Measurements from ENCODE around the gene OTULINL.

Gene OTULINL

DNA sequence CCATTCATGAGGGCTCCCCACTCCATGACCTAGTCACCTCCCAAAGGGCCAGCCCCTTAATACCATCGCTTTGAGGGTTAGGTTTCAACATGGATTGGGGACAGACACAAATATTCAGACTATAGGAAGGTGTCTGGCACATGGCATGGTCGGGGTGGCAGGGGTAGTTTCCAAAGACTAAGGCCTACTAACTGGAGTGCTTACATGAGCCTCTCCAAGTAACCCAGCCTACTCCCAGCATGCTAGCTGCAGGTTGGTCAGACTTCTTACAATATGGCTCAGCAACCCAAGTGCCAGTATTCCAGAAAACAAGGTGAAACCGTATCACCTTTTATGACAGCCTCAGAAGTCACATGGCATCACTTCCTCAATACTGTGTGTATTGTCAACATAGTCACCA, 19.9 kb upstream of the OTULINL start:
- no peak for DNase-seq (ENCODE audit: low read depth, low spot score)
- POLR2A ChIA-PET: interaction anchor here (1.0 kb wide), 1 partner anchor 27 kb away, joined by 3 read pairs; no protein-coding TSS in a partner anchor
- TF ChIP-seq, protein P1, sequence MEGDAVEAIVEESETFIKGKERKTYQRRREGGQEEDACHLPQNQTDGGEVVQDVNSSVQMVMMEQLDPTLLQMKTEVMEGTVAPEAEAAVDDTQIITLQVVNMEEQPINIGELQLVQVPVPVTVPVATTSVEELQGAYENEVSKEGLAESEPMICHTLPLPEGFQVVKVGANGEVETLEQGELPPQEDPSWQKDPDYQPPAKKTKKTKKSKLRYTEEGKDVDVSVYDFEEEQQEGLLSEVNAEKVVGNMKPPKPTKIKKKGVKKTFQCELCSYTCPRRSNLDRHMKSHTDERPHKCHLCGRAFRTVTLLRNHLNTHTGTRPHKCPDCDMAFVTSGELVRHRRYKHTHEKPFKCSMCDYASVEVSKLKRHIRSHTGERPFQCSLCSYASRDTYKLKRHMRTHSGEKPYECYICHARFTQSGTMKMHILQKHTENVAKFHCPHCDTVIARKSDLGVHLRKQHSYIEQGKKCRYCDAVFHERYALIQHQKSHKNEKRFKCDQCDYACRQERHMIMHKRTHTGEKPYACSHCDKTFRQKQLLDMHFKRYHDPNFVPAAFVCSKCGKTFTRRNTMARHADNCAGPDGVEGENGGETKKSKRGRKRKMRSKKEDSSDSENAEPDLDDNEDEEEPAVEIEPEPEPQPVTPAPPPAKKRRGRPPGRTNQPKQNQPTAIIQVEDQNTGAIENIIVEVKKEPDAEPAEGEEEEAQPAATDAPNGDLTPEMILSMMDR (IDR thresholded peaks at IDR 0.05; ENCODE audit: insufficient read depth, low read length, missing control alignments): no peak
- H3K4me3 ChIP-seq (ENCODE audit: low read depth, low read length): no peak overlapping the region
- CTCF ChIA-PET: no interaction called here

DNA sequence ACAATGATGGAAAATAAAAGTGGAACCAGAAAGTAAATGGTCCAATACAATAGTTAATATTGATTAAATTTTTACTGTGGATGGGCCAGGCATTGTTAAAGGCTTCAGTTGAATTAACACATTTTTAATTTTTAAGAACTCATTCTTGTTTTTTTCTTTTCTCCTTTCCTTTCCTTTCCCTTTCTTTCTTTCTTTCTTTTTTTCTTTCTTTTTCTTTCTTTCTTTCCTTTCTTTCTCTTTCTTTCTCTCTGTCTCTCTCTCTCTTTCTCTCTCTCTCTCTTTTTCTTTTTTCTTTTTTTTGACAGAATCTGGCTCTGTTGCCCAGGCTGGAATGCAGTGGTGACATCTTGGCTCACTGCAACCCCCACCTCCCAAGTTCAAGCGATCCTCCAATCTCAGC, 13.3 kb upstream of the OTULINL start:
- CTCF ChIA-PET: no interaction called here

DNA sequence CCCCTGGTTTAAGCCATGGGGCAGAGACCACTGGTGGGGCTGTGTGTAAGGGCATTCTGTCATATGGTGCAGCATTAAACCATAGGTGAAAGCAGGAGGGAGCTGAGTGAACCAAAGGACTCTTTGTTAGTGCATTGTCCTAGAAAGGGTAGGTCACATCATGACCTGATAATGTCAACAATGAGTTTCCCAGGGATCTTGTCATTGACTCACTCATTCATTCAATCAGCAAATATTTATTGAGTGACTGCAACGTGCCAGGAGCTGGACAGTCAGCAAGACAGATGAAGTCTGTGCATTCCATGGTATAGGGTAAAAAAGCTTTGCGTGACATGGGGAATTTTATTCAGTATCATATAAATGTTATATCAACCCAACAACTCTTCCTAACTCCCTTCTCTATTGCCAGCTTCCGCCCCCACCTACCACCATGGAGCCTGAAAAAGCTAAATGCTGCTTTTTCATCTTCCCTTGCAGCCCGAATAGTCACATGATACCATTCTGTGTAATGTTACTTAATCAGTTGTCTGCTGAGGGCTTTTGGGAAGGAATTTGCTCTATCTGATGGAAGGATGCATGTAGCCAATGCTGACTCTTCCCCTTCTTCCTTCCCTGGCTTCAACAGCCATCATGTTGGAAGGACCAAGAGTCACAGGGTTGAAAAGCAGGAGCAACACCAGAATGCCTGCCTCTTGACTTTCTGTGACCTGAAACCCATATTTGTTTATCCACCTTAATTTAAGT, 11.5 kb upstream of the OTULINL start:
- POLR2A ChIA-PET: no interaction called here

More for the DNA sequence above, 13.3 kb upstream of the OTULINL start:
- POLR2A ChIA-PET: no interaction called here
- no peak overlapping the region for H3K4me3 ChIP-seq (ENCODE audit: low read depth, low read length)
- no peak for DNase-seq (ENCODE audit: low read depth, low spot score)
- TF ChIP-seq, protein P1 (IDR thresholded peaks at IDR 0.05; ENCODE audit: insufficient read depth, low read length, missing control alignments): no peak

DNA sequence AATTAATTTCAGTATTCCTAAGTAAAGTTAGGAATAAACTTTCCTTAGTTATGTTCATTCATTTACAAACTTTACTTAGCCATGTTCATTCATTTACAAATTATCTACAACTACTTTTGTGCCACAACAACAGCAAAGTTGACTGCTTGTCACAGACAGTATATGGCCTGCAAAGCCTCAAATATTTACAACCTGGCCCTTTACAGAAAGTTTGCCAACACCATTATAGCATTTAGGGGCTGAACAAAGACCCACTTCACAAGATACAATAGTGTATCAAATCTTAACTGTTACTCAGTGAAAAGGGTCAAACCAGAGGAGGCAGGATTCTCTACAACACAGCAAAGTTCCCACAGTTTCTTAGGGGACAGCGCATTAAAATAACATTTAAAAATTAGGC, 9.7 kb upstream of the OTULINL start:
- no peak for DNase-seq (ENCODE audit: low read depth, low spot score)
- no peak overlapping the region for H3K4me3 ChIP-seq (ENCODE audit: low read depth, low read length)
- CTCF ChIA-PET: no interaction called here
- TF ChIP-seq, protein P1 (IDR thresholded peaks at IDR 0.05; ENCODE audit: insufficient read depth, low read length, missing control alignments): no peak
- POLR2A ChIA-PET: no interaction called here

More for the DNA sequence above, 11.5 kb upstream of the OTULINL start:
- no peak overlapping the region for H3K4me3 ChIP-seq (ENCODE audit: low read depth, low read length)
- DNase-seq (ENCODE audit: low read depth, low spot score): no peak
- TF ChIP-seq, protein P1 (IDR thresholded peaks at IDR 0.05; ENCODE audit: insufficient read depth, low read length, missing control alignments): no peak
- CTCF ChIA-PET: no interaction called here

DNA sequence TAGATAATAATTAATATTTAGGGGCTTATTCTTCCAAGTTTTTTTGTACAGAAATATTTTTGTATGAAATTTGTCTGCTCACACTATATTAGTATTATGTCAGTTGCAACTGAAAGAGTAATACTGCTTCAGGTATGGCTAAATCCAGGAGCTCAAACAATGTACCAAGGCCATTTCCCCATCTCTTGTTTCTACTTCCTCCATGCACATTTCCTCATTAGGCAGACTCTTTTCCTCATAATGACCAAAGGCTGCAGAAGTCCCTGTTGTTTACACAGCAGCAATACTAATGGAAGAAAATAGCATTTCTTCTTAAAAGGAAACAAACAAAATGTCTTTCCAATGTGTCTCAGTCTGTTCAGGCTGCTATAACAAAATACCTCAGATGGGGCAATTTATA, 9.2 kb upstream of the OTULINL start:
- CTCF ChIA-PET: no interaction called here
- DNase-seq (ENCODE audit: low read depth, low spot score): no peak
- POLR2A ChIA-PET: interaction anchor here (0.7 kb wide), 1 partner anchor 761 kb away, joined by 4 read pairs; no protein-coding TSS in a partner anchor
- no peak overlapping the region for H3K4me3 ChIP-seq (ENCODE audit: low read depth, low read length)
- TF ChIP-seq, protein P1 (IDR thresholded peaks at IDR 0.05; ENCODE audit: insufficient read depth, low read length, missing control alignments): no peak

DNA sequence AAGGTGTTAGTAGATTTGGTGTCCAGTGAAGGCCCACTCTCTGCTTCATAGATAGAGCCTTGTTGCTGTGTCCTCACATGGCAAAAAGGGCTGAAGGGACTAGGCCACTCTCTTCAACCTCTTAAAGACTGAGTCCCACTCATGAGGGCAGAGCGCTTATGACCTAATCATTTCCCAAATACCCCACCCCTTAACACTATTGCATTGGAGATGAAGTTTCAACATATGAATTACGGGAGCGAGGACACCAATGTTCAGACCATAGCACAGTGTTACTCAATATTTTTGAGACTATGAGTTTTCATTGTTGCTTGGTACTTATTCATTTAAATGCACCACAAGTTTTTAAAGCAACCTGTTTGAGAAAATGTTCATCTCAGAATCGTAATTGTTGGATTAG, 8.8 kb upstream of the OTULINL start:
- CTCF ChIA-PET: no interaction called here
- TF ChIP-seq, protein P1 (IDR thresholded peaks at IDR 0.05; ENCODE audit: insufficient read depth, low read length, missing control alignments): no peak
- DNase-seq (ENCODE audit: low read depth, low spot score): no peak
- H3K4me3 ChIP-seq (ENCODE audit: low read depth, low read length): no peak overlapping the region
- POLR2A ChIA-PET: interaction anchor here (0.7 kb wide), 1 partner anchor 761 kb away, joined by 4 read pairs; no protein-coding TSS in a partner anchor
